Thoracic aorta (tissue), 2 donors: ENCODE results near the gene MAN1B1. TPM values are rescaled to one million over a fixed set of nuclear protein-coding genes. Genes with fewer than 3 reads are reported as not detected.

ENCODE experiments used
- ATAC-seq: fragments of 150-250 bp; one replicate; pipeline ENCODE4 v1.8.0; 2017; ENCODE audit warnings: low read depth; ENCODE audit not compliant: insufficient number of reproducible peaks, low FRiP score
- DNase-seq: peaks from one replicate; pipeline ENCODE4 v3.0.0-alpha.2; 2020; ENCODE audit warnings: low spot score
- H3K27ac ChIP-seq, 2 donors: fragments of 200-600 bp; sonication (generic); 1 replicate in 1 of 2; 2 replicates in 1 of 2; pipeline ENCODE4 v1.5.1; 2016; ENCODE audit warnings: mild to moderate bottlenecking in 2 of 2, moderate library complexity in 2 of 2
- H3K27me3 ChIP-seq: fragments of 200-600 bp; sonication (generic); replicated peaks from 2 replicates; pipeline ENCODE4 v1.6.0; 2016; ENCODE audit warnings: mild to moderate bottlenecking; ENCODE audit not compliant: insufficient read depth
- H3K36me3 ChIP-seq: fragments of 200-600 bp; sonication (generic); one replicate; pipeline ENCODE4 v1.5.1; 2016
- H3K4me1 ChIP-seq, 2 donors: fragments of 200-600 bp; sonication (generic); 1 replicate in 1 of 2; 2 replicates in 1 of 2; pipeline versions ENCODE4 v1.5.1 to v1.6.0; 2016; ENCODE audit warnings: low read depth in 2 of 2, mild to moderate bottlenecking in 1 of 2; ENCODE audit not compliant: control insufficient read depth in 1 of 2
- H3K4me3 ChIP-seq: fragments of 200-600 bp; sonication (generic); 2 replicates; pipeline ENCODE4 v1.5.1; 2016; ENCODE audit warnings: mild to moderate bottlenecking
- H3K9me3 ChIP-seq: fragments of 200-600 bp; sonication (generic); 2 replicates; pipeline ENCODE4 v1.5.1; 2016
- total RNA-seq, 2 donors: library from RNA; depleted of rRNA; stranded (reverse); fragments of >200 nt; gene quantifications; one replicate each; pipeline versions ENCODE4 v1.1.0 to v1.2.3, GENCODE V29; 2016
- TF ChIP-seq, protein P1 (sequence below): fragments of 200-600 bp; sonication (generic); IDR thresholded peaks from one replicate; pipeline ENCODE4 v1.5.1; 2019; ENCODE audit warnings: antibody characterized with exemption

Gene MAN1B1
- total RNA-seq, 2 donors from 2014 or later: 32.9 to 52.9 TPM

DNA sequence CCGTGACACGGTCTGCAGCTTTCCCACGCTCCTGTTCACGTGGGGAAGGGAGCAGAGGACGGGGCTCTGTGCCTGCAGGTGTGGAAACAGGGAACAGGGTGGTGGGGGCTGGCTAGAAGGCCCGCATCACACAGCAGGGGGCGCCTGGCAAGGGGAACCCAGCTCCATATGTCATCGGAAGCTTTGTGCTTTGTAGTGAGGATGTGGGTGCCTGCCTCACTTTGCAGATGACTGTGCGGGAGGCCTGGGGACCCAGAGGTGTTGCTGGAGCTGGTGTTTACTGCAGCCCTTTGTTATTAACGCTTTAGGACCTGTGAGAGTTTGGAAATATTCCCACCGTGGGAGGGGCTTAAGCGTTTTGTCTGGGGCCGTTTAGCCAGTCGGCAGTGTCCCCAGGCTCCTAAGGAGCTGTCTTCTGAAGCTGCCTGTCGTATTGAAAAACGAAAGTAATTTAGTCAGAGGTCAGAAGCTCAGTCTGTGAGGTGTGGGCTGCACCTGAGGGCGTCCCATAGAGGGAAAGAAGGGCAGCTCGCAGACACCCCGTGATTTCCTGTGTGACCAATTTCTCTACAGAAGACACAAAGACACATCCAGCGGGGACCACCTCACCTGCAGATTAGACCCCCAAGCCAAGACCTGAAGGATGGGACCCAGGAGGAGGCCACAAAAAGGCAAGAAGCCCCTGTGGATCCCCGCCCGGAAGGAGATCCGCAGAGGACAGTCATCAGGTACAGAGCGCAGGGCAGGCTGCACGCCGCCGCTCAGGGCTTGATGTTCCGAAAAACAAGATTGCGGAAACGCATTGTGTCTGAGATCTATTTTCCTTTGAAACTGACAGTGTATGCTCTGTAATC, 9.1 kb downstream of the MAN1B1 start:
- no peaks in the 10 kb centered on the region for H3K4me1 ChIP-seq
- H3K36me3 ChIP-seq: peaks cover 41% of the 10 kb centered on the region
- no peaks in the 10 kb centered on the region for H3K27me3 ChIP-seq
- no peak for DNase-seq
- H3K27ac ChIP-seq: no peak overlapping the region
- no peak overlapping the region for H3K4me3 ChIP-seq
- TF ChIP-seq, protein P1, sequence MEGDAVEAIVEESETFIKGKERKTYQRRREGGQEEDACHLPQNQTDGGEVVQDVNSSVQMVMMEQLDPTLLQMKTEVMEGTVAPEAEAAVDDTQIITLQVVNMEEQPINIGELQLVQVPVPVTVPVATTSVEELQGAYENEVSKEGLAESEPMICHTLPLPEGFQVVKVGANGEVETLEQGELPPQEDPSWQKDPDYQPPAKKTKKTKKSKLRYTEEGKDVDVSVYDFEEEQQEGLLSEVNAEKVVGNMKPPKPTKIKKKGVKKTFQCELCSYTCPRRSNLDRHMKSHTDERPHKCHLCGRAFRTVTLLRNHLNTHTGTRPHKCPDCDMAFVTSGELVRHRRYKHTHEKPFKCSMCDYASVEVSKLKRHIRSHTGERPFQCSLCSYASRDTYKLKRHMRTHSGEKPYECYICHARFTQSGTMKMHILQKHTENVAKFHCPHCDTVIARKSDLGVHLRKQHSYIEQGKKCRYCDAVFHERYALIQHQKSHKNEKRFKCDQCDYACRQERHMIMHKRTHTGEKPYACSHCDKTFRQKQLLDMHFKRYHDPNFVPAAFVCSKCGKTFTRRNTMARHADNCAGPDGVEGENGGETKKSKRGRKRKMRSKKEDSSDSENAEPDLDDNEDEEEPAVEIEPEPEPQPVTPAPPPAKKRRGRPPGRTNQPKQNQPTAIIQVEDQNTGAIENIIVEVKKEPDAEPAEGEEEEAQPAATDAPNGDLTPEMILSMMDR: no peak
- no peaks in the 10 kb centered on the region for H3K9me3 ChIP-seq
- ATAC-seq: no peak

DNA sequence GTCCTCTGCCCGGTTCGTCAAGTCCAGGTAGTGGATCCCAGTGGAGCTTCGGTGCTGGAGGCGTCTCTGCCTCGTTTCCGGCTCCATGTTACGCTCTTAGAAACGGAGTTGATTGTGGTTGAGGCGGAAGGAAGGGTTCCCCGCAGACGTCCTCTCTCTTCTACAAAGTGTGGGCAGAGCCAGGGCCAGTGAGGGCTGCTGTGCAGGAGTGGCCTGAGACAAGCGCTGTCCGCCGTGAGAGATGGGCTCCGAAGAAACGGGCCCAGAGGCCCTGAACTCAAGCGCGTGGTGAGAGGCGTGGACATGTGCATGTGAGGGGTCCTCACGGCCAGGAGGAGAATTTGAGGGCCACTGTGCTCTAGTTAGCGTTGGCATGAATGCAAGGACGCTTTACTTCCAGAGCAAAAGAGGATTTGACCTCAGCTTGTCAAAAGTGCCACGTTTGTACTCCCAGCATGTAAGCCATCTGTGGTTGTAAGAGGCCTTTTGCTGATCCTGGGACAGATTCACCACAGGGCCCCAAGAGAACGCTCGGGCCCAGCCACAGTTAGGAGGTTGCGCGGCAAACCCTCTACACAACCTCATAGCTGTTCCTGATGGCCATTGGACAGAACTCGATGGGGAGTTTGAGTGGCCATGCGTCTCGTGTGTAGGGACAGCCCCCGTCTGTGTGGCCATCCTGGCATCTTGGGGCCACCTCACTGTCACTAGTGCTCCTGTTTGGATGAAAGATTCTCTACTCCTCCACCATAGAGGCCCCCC, 10.2 kb downstream of the MAN1B1 start:
- ATAC-seq: no peak
- no peaks in the 10 kb centered on the region for H3K9me3 ChIP-seq
- no peak for DNase-seq
- H3K27ac ChIP-seq: no peak overlapping the region
- TF ChIP-seq, protein P1: no peak
- H3K27me3 ChIP-seq: no peaks in the 10 kb centered on the region
- H3K36me3 ChIP-seq: peaks cover 52% of the 10 kb centered on the region
- H3K4me3 ChIP-seq: no peak overlapping the region
- H3K4me1 ChIP-seq: no peaks in the 10 kb centered on the region

DNA sequence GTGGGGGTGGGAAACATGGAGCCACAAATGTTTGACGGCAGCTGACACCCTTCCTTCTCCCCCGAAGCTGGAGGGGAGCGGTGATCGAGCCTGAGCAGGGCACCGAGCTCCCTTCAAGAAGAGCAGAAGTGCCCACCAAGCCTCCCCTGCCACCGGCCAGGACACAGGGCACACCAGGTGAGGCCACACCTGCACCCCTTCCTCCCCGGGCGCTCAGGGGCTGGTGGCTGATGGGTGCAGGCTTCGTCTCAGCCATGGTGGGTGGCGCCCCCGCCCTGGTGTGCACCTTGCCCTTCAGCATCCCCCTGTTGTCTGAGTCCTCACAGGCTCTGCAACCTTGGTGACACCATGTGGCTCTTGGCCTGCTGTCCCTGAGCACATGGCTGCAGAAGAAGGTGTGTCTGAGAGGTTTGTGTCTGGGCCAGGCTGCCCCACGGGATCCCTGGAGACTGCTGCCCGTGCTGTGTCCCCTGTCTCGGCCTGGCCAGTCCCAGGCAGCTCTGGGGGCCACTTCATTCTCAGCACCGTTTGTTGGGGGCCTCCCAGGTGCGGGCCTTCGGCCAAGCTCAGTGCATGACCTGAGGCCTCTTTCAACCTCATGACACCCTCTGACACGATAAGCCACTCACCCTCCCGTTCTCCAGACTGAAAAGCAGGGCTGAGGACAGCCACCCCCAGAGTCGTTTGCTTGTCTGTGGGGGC, 11.1 kb downstream of the MAN1B1 start:
- peaks cover 60% of the 10 kb centered on the region for H3K36me3 ChIP-seq
- H3K9me3 ChIP-seq: no peaks in the 10 kb centered on the region
- TF ChIP-seq, protein P1: no peak
- H3K4me3 ChIP-seq: no peak overlapping the region
- no peaks in the 10 kb centered on the region for H3K27me3 ChIP-seq
- ATAC-seq (no peak), DNase-seq (no peak)
- H3K4me1 ChIP-seq: no peaks in the 10 kb centered on the region
- H3K27ac ChIP-seq: no peak overlapping the region

DNA sequence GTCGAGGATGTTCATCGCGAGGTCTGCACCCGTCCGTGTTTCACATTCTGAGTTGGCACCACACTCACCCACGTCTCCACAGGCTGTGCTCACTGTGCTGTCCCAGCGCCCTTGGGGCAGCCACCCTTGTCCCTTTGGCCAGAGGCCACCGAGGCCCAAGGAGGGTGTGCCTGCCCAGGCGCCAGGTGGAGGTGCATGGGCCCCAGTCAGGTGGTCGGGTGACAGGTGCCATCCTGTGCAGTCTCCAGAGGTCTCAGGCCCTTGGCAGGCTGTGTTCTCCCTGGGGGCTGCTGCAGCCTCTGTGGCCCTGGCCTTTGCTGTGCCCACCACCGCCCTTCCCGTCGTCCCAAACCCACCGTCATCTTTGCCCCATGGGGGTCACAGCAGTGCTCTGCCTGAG, 12.4 kb downstream of the MAN1B1 start:
- peaks cover 65% of the 10 kb centered on the region for H3K36me3 ChIP-seq
- ATAC-seq: no peak

More for the DNA sequence above, 12.4 kb downstream of the MAN1B1 start:
- TF ChIP-seq, protein P1: no peak
- H3K9me3 ChIP-seq: no peaks in the 10 kb centered on the region
- no peak for DNase-seq
- no peak overlapping the region for H3K4me3 ChIP-seq
- no peaks in the 10 kb centered on the region for H3K4me1 ChIP-seq
- H3K27ac ChIP-seq: no peak overlapping the region
- no peaks in the 10 kb centered on the region for H3K27me3 ChIP-seq
